Umbilical cord (tissue), 2 donors: Measurements from ENCODE around the gene NFIB. TPM values are rescaled to one million over a fixed set of nuclear protein-coding genes. Genes with fewer than 3 reads are reported as not detected.

Experiments used
- DNase-seq: peaks from one replicate; pipeline ENCODE4 v3.0.0-alpha.2; 2015; ENCODE audit warnings: low spot score
- total RNA-seq: library from RNA; depleted of rRNA; stranded (reverse); fragments of >200 nt; gene quantifications from one replicate; pipeline ENCODE4 v1.2.3, GENCODE V29; 2014; ENCODE audit warnings: low replicate concordance; ENCODE audit not compliant: insufficient read depth

The NFIB gene
- total RNA-seq, 1 donor from 2014 or later = 33.0 TPM

- no peak for DNase-seq
Observed at GRCh38 chr9:14158136-14158813, 155.7 kb downstream of the NFIB start.

- no peak for DNase-seq
Observed at GRCh38 chr9:14157191-14157590, 156.8 kb downstream of the NFIB start.

GRCh38 chr9:14156046-14156445 lies 157.9 kb downstream of the NFIB start:
- DNase-seq = no peak

DNA sequence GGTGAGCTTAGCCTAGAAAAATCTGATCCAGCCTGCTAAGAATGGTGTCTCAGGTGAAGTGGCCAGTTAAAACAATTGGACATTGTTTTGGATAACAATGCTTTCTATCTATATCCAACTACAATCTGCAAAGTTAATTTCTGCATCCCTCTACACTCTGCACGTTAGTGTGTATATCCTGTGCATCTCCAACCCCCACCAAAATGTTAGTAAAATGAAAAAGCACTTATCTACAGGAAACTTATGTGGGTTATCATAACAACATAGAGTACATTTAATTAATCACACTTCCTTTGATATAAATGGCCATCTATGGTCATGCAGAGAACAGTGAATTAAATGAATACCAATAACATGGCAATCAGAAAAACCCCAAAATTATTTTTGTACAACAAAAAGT lies 158.7 kb downstream of the NFIB start:
- no peak for DNase-seq

GRCh38 chr9:14153310-14153720 lies 160.6 kb downstream of the NFIB start:
- DNase-seq = peak; percentile 33

- no peak for DNase-seq
Observed at GRCh38 chr9:14151451-14151850, 162.5 kb downstream of the NFIB start.

- DNase-seq = no peak
Observed at GRCh38 chr9:14148501-14149103, 165.3 kb downstream of the NFIB start.

DNA sequence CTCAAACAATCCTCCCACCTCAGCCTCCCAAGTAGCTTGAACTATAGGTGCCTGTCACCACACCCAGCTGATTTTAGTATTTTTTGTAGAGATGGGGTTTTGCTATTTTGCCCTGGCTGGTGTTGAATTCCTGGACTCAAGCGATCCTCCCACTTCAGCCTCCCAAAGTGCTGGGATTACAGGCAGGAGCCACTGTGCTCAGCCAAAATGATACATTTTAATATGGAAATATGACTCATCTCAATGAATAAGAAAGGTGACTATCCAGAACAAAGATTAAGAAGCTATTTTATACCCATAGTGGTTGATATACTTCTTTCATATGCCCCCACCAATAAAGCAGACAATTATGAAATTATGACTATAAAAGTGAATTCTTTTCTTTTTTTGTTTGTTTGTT lies 166.2 kb downstream of the NFIB start:
- DNase-seq = no peak

DNA sequence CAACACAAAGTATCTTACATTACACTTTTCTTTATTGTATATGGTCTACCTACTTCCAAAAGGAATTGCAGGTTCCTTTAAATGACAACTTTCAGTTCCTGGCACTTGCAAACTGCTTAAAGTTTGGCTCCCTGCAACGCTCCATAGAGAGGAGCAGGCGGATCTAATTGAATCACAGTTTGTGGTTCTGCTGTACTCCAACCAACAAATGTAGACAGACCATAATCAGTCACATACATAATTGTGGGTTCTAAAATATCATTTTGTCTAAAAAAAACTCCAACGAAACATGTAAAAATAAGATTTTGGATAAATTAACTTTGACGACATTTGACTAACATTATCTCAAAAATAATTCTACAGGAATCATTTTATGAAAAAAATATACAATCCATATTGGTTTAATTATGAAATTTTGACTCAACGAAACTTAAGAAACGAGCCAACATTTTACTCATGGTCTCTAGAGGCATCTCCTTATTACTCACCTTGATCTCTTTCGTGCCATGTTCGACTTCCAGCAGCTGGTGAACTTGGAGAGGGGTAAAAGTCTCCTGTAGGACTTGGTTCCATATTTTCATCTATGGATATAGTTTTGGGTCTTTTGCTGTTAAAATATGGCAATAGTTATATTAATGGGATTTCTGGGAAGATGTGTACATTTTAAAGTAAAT lies 167.6 kb downstream of the NFIB start:
- DNase-seq = no peak

GRCh38 chr9:14144215-14144614 lies 169.7 kb downstream of the NFIB start:
- no peak for DNase-seq

- DNase-seq = no peak
Observed at GRCh38 chr9:14141699-14142098, 172.2 kb downstream of the NFIB start.

DNA sequence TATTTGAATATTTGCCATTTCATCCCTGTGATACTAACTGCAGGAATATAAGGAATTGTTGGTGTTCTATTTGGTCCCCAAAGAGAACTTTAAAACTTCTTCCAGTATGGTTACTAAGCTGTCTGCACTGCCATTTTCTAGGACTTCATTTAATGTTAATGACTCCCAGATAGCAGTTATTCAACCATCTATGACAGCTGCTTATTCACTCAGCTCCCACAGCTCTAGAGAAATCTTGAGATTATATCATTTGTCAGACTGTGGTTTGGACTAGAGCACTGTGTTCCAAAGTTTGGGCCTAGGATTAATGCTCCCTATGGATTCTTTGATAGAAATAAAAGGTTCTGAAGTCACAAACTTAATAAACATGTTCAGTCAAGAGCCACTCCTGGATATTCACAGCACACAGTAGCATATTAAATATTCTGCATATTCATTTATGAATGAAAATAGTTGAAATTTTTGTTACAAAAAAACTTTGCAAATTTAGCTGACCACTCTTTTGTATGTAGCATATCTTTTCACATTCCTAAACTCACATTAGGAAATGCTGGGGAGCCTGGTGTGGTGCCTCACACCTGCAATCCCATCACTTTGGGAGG lies 173.7 kb downstream of the NFIB start:
- DNase-seq = no peak

DNA sequence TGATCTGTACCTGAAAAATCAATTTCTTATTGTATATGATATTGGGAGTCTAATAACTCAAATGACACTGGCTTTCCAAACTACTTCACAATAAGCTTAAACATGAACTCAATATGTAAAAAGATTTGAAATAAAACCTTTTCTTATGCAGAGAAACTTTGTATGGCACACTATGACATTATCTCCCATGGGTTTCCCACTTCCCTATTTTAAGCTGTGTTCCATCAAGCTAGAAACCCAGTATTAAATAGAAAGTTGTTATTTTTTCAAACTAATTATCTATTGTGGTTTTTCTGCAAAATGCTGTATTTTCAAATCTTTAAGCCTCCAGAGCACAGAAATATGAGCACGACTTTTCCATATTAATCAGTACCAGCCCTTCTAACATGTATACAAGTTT lies 174.7 kb downstream of the NFIB start:
- DNase-seq = no peak

DNA sequence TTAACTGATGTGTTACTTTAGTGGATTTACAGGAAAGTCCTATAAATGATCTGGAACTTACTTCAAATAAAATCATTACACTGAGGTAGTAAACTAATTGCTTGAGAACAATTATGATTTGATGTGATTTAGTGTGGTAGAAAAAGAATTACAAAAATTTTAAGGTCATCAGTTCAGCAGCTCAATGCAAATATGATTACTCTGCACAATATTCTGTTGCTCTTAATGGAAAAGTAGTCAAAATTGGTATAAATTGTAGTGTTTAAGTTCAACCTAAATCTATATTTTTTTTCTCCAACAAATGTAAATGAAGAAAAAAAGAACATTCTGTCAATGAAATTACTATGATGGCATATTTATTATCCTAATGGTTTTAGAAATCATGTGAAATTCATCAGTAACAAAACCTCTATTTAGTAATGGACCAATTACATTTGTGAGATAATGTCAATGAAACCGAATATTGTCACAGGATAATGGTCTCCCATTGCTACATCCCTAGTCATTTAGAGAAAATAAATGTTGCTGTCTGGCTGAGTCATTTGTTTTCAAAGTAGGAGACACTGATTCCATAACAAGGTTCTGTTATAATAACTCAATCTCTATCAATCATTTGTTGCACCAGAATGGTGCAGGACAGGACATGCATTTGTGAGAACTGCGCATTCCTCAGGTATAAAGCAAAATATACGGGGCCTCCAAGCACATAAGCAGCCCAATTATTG lies 177.1 kb downstream of the NFIB start:
- no peak for DNase-seq

- no peak for DNase-seq
Observed at GRCh38 chr9:14136047-14136635, 177.8 kb downstream of the NFIB start.

DNA sequence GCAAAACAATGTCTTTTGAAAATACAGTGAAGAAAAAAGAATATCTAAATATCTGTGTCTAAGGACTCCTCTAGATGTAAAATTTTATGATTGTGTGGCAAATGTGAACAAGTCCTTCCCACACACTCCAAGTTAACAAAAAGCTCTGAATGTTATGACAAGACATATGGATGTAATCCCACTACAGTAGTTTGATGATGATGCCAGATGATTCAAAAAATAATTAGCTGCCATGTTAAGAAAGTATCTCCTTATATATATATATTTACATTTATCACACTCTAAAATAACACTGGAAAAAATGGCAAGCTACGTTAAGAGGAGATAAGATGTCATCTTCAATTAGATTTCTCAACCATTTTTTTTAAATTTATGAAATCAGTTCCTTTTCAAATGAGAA lies 178.5 kb downstream of the NFIB start:
- DNase-seq = no peak

- peak; percentile 44 for DNase-seq
Observed at GRCh38 chr9:14133394-14133793, 180.5 kb downstream of the NFIB start.

- DNase-seq = peak; percentile 15
Observed at GRCh38 chr9:14132775-14133174, 181.2 kb downstream of the NFIB start.

- no peak for DNase-seq
Observed at GRCh38 chr9:14131356-14132088, 182.4 kb downstream of the NFIB start.

GRCh38 chr9:14127656-14128055 lies 186.3 kb downstream of the NFIB start:
- DNase-seq = no peak
